GM23248 (cell line): ENCODE results near the gene EHD4.

Source experiments
- EZH2 ChIP-seq: fragments of 200-600 bp; sonication (generic); IDR thresholded peaks from 2 replicates; pipeline ENCODE4 v1.6.1; 2018; ENCODE audit warnings: antibody characterized with exemption, mild to moderate bottlenecking; ENCODE audit not compliant: insufficient read depth, poor library complexity, severe bottlenecking
- EZH2phosphoT487 ChIP-seq: fragments of 200-600 bp; sonication (generic); IDR thresholded peaks from 2 replicates; pipeline ENCODE4 v1.6.1; 2018; ENCODE audit warnings: antibody characterized with exemption, moderate library complexity, mild to moderate bottlenecking, low read depth; ENCODE audit not compliant: insufficient read depth

DNA sequence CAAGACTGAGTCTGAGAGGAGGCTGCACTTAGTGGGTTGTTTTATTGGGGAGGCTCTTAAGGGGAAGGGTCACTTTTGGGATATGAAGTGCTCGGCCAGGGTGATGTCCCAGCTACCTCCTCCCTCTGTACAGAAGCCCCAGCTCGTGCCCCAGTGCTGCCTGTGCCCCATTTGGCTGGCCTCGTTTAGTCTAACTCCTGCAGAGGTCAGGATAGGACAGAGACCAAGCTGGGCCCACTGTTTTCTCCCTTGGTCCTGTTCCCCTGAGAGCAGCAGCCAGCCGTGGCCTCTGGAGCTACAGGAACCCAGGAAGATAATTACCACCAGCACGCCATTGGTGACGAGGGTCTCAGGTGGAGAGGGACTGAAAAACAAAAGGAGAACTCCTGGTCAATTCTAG, 30.0 kb upstream of the EHD4 start:
- TF ChIP-seq EZH2 (no peak), EZH2phosphoT487 (no peak)
